Measurements from ENCODE around the gene ENTHD1. TPM values are rescaled to one million over a fixed set of nuclear protein-coding genes. Genes with fewer than 3 reads are reported as not detected.

ENTHD1 gene
- total and polyA plus RNA-seq, 2 donors (not counting 3 experiments of a cell fraction or from before 2014, with no cell fraction given) = not detected

DNA sequence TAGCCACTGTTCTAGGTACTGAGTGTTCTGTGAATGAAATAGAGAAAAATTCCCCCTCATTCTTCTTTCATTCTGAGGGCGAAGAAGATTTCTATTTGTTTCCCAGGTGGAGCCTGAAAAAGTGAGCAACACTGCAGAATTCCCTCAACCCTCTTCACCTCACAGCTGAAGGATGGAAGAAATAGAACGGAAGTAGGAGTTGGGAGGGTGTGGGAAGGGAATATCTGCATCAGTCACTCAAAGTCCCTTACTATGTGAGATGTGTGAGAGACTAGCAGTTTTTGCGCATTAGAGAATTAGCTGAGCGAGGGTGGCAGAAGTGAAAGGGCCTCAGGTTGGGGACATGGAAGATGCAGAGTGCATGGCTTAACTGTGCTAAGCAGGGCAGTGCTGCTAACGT, 88.4 kb downstream of the ENTHD1 start:
- Histone ChIP-seq H4K20me1 (replicated peaks; ENCODE audit: control insufficient read depth, extremely low read depth, insufficient read depth, low read length) (no peaks in the 10 kb centered on the region), H3K4me3 (replicated peaks in 1 of 3; ENCODE audit: insufficient read depth in 1 of 3, low read depth in 1 of 3, low read length in 3 of 3) (no peak overlapping the region), H2AFZ (ENCODE audit: low read depth, low read length) (no peak overlapping the region), H3K36me3 (ENCODE audit: control insufficient read depth in 2 of 2, extremely low read depth in 1 of 2, insufficient read depth in 2 of 2, low read length in 2 of 2) (no peaks in the 10 kb centered on the region), H3K9me1 (replicated peaks; ENCODE audit: control insufficient read depth, extremely low read depth, insufficient read depth, low read length) (no peaks in the 10 kb centered on the region), H3K4me2 (ENCODE audit: insufficient read depth, low read length) (no peak overlapping the region), H3K4me1 (ENCODE audit: control insufficient read depth, extremely low read depth, insufficient read depth, low read length) (no peaks in the 10 kb centered on the region), H3K79me2 (ENCODE audit: control insufficient read depth, insufficient read depth, low read length) (no peaks in the 10 kb centered on the region), H3K27me3 (ENCODE audit: control insufficient read depth in 2 of 2, insufficient read depth in 2 of 2, low read length in 2 of 2) (peaks cover 15 to 20% of the 10 kb centered on the region in 2 experiments), H3K9me3 (replicated peaks; ENCODE audit: control insufficient read depth, insufficient read depth, low read length) (no peaks in the 10 kb centered on the region), H3K27ac (ENCODE audit: insufficient read depth, low read depth, low read length) (no peak overlapping the region), H3K9ac (replicated peaks; ENCODE audit: extremely low read depth, insufficient read depth, low read length) (no peak overlapping the region)
- no TSS peak for BruUV-seq (replicated peaks)
- intact Hi-C loops (cut with micrococcal nuclease) (loop anchor here (10.0 kb wide), 1 partner anchor 220 kb away; no protein-coding TSS in a partner anchor), dilution Hi-C loops (cut with MboI; ENCODE audit: extremely low pct_ligation_motif_present, low sequenced_read_pairs) (no loop called here)
- ChIA-PET CTCF (interaction anchor here (0.9 kb wide), 1 partner anchor 270 kb away, joined by 3 read pairs; no protein-coding TSS in a partner anchor), POLR2A (no interaction called here)
- TF ChIP-seq JUN (IDR thresholded peaks at IDR 0.05; ENCODE audit: borderline replicate concordance, insufficient read depth, insufficient read length, low read depth) = no peak
- TF ChIP-seq GATA2 (IDR thresholded peaks at IDR 0.05; ENCODE audit: insufficient read depth, insufficient read length, low read depth, low read length) = no peak
- no peak for TF ChIP-seq EZH2 (IDR thresholded peaks at IDR 0.05; ENCODE audit: borderline replicate concordance, low read depth, low read length, severe bottlenecking)
- TF ChIP-seq, protein P1, sequence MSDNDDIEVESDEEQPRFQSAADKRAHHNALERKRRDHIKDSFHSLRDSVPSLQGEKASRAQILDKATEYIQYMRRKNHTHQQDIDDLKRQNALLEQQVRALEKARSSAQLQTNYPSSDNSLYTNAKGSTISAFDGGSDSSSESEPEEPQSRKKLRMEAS (IDR thresholded peaks at IDR 0.05; ENCODE audit: insufficient read depth, insufficient read length) = no peak
- no peak for TF ChIP-seq MYC (IDR thresholded peaks at IDR 0.05; ENCODE audit: low read depth, low read length)
- no peak for TF ChIP-seq POLR2A (IDR thresholded peaks at IDR 0.05; ENCODE audit: low read depth, low read length)
- TF ChIP-seq, protein P2, sequence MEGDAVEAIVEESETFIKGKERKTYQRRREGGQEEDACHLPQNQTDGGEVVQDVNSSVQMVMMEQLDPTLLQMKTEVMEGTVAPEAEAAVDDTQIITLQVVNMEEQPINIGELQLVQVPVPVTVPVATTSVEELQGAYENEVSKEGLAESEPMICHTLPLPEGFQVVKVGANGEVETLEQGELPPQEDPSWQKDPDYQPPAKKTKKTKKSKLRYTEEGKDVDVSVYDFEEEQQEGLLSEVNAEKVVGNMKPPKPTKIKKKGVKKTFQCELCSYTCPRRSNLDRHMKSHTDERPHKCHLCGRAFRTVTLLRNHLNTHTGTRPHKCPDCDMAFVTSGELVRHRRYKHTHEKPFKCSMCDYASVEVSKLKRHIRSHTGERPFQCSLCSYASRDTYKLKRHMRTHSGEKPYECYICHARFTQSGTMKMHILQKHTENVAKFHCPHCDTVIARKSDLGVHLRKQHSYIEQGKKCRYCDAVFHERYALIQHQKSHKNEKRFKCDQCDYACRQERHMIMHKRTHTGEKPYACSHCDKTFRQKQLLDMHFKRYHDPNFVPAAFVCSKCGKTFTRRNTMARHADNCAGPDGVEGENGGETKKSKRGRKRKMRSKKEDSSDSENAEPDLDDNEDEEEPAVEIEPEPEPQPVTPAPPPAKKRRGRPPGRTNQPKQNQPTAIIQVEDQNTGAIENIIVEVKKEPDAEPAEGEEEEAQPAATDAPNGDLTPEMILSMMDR (IDR thresholded peaks at IDR 0.05; ENCODE audit: extremely low read depth in 1 of 2, insufficient read depth in 1 of 2, low read depth in 1 of 2, low read length in 2 of 2) = no peak
- TF ChIP-seq FOS (IDR thresholded peaks at IDR 0.05; ENCODE audit: borderline replicate concordance, insufficient read depth, low read length) = no peak
- FAIRE-seq = no peak
- DNase-seq (ENCODE audit: low read depth, low spot score) = no peak
